Gastroesophageal sphincter (tissue), 4 donors: ENCODE data around the gene MLST8. TPM values are rescaled to one million over a fixed set of nuclear protein-coding genes. Genes with fewer than 3 reads are reported as not detected.

Source experiments
- ATAC-seq: fragments of 150-250 bp; one replicate; pipeline ENCODE4 v1.9.1; 2016; ENCODE audit warnings: mild to moderate bottlenecking, moderate library complexity
- H3K27ac ChIP-seq, 4 donors: fragments of 200-600 bp; sonication (generic) in 3 of 4; 1 replicate in 3 of 4; 2 replicates in 1 of 4; pipeline ENCODE4 v1.5.1; 2016 to 2019
- H3K27me3 ChIP-seq: fragments of 200-600 bp; sonication (generic); one replicate; pipeline ENCODE4 v1.5.1; 2019
- H3K36me3 ChIP-seq, 2 donors: fragments of 200-600 bp; sonication (generic); one replicate each; pipeline ENCODE4 v1.5.1; 2019; ENCODE audit warnings: control low read depth in 1 of 2
- H3K4me1 ChIP-seq, 3 donors: fragments of 200-600 bp; sonication (generic); 1 replicate in 2 of 3; 2 replicates in 1 of 3; pipeline ENCODE4 v1.5.1; 2016 to 2019; ENCODE audit warnings: control low read depth in 2 of 3
- H3K4me3 ChIP-seq, 2 donors: fragments of 200-600 bp; sonication (generic); one replicate each; pipeline ENCODE4 v1.5.1; 2019; ENCODE audit warnings: mild to moderate bottlenecking in 1 of 2, moderate library complexity in 1 of 2
- H3K9me3 ChIP-seq, 3 donors: fragments of 200-600 bp; sonication (generic); one replicate each; pipeline ENCODE4 v1.5.1; 2017 to 2019; ENCODE audit warnings: control low read depth in 2 of 3
- CTCF ChIP-seq, 4 experiments: fragments of 200-600 bp in 2 of 4; fragments of 450-650 bp in 2 of 4; sonication (generic) in 1 of 4; IDR thresholded peaks; one replicate each; pipeline ENCODE4 v1.5.1; 2017 to 2019; ENCODE audit warnings: antibody characterized with exemption in 4 of 4, mild to moderate bottlenecking in 2 of 4, moderate library complexity in 2 of 4
- EP300 ChIP-seq: sonication (generic); formaldehyde crosslinking; IDR thresholded peaks from one replicate; pipeline ENCODE4 v1.6.1; 2017; ENCODE audit warnings: antibody characterized with exemption, mild to moderate bottlenecking
- POLR2A ChIP-seq, 2 donors: fragments of 450-650 bp; IDR thresholded peaks; one replicate each; pipeline ENCODE4 v1.6.1; 2017; ENCODE audit warnings: antibody characterized with exemption in 2 of 2, mild to moderate bottlenecking in 2 of 2, moderate library complexity in 1 of 2
- POLR2AphosphoS5 ChIP-seq: sonication (generic); formaldehyde crosslinking; IDR thresholded peaks from one replicate; pipeline ENCODE4 v1.6.1; 2017; ENCODE audit warnings: antibody characterized with exemption
- WGBS, 2 donors: methylation state at CpG; one replicate each; pipeline ENCODE4 v1.1.5; 2018; ENCODE audit warnings: low coverage in 1 of 2; 5-methylcytosine and 5-hydroxymethylcytosine counted together
- total RNA-seq, 4 donors: library from RNA; depleted of rRNA; stranded (reverse); fragments of >200 nt; gene quantifications; one replicate each; pipeline ENCODE4 v1.1.0, GENCODE V29; 2016

Gene MLST8
- total RNA-seq, 4 donors from 2014 or later: 29.0 to 50.8 (median 34.1) TPM

GRCh38 chr16:2233046-2233775 lies 28.0 kb downstream of the MLST8 start:
- TF ChIP-seq POLR2A (IDR thresholded peaks at IDR 0.05): no peak
- no peak for TF ChIP-seq EP300
- no peak for TF ChIP-seq POLR2AphosphoS5
- TF ChIP-seq CTCF (IDR thresholded peaks at IDR 0.05): no peak
- Histone ChIP-seq H3K4me3 (no peak overlapping the region), H3K36me3 (peaks cover 0 to 79% of the 10 kb centered on the region in 2 donors), H3K9me3 (no peaks in the 10 kb centered on the region), H3K4me1 (peaks cover 6 to 25% (median 17%) of the 10 kb centered on the region in 3 donors), H3K27me3 (peaks cover 63% of the 10 kb centered on the region), H3K27ac (no peak overlapping the region)
- WGBS, 2 donors: no CpG with 5 or more reads among the region's 28 CpGs
- ATAC-seq: no peak

- no peak for ATAC-seq
- Histone ChIP-seq H3K4me3 (no peak overlapping the region), H3K27ac (no peak overlapping the region), H3K4me1 (peaks cover 6 to 28% (median 17%) of the 10 kb centered on the region in 3 donors), H3K9me3 (no peaks in the 10 kb centered on the region), H3K36me3 (peaks cover 0 to 70% of the 10 kb centered on the region in 2 donors), H3K27me3 (peaks cover 65% of the 10 kb centered on the region)
- TF ChIP-seq POLR2A (IDR thresholded peaks at IDR 0.05) (no peak), CTCF (IDR thresholded peaks at IDR 0.05) (no peak), POLR2AphosphoS5 (no peak), EP300 (no peak)
- 97% methylated on average over 14 of the region's 51 CpGs; no CpG with 5 or more reads in 1 of the 2 donors for WGBS, 2 donors
Observed at GRCh38 chr16:2233872-2234812, 28.9 kb downstream of the MLST8 start.

- H3K27me3 ChIP-seq: peaks cover 65% of the 10 kb centered on the region
Observed at GRCh38 chr16:2234813-2235170, 29.5 kb downstream of the MLST8 start.

GRCh38 chr16:2235234-2235651 lies 30.0 kb downstream of the MLST8 start:
- no peaks in the 10 kb centered on the region for H3K9me3 ChIP-seq
- H3K27ac ChIP-seq: no peak overlapping the region
- H3K36me3 ChIP-seq: peaks cover 0 to 67% of the 10 kb centered on the region in 2 donors
- no peak for ATAC-seq
- no peak overlapping the region for H3K4me3 ChIP-seq
- H3K27me3 ChIP-seq: peaks cover 65% of the 10 kb centered on the region
- TF ChIP-seq POLR2A (IDR thresholded peaks at IDR 0.05) (no peak), CTCF (IDR thresholded peaks at IDR 0.05) (no peak), EP300 (no peak), POLR2AphosphoS5 (no peak)
- peaks cover 6 to 28% (median 17%) of the 10 kb centered on the region in 3 donors for H3K4me1 ChIP-seq
- WGBS, 2 donors: no CpG with 5 or more reads among the region's 28 CpGs

More at GRCh38 chr16:2234813-2235170, 29.5 kb downstream of the MLST8 start:
- H3K27ac ChIP-seq: no peak overlapping the region
- no peaks in the 10 kb centered on the region for H3K9me3 ChIP-seq
- TF ChIP-seq POLR2A (IDR thresholded peaks at IDR 0.05): no peak
- TF ChIP-seq CTCF (IDR thresholded peaks at IDR 0.05): no peak
- no peak for TF ChIP-seq EP300
- no peak for TF ChIP-seq POLR2AphosphoS5
- ATAC-seq: no peak
- peaks cover 6 to 28% (median 17%) of the 10 kb centered on the region in 3 donors for H3K4me1 ChIP-seq
- peaks cover 0 to 67% of the 10 kb centered on the region in 2 donors for H3K36me3 ChIP-seq
- no CpG with 5 or more reads among the region's 18 CpGs for WGBS, 2 donors
- no peak overlapping the region for H3K4me3 ChIP-seq
